Neural cell (in vitro differentiated cells): Measurements from ENCODE around the gene COQ8B.
"Not testable (repeated sequence)": the region's sequence is repeated elsewhere in the genome, so short reads cannot be mapped to it uniquely, and the experiment has no call there.

Experiments
- RAD21 ChIP-seq: fragments of 450-650 bp; conservative IDR thresholded peaks from 2 replicates; pipeline ENCODE4 v1.6.1; 2014; ENCODE audit warnings: antibody characterized with exemption, mild to moderate bottlenecking, moderate library complexity
- REST ChIP-seq: IDR thresholded peaks from 2 replicates; pipeline ENCODE4 v1.6.1; 2012; ENCODE audit warnings: borderline replicate concordance

- TF ChIP-seq RAD21, REST: not testable (repeated sequence)
Measured at GRCh38 chr19:40649903-40650675, 66.6 kb downstream of the COQ8B start.
